Measurements from ENCODE around the gene TEN1.

TEN1 gene

DNA sequence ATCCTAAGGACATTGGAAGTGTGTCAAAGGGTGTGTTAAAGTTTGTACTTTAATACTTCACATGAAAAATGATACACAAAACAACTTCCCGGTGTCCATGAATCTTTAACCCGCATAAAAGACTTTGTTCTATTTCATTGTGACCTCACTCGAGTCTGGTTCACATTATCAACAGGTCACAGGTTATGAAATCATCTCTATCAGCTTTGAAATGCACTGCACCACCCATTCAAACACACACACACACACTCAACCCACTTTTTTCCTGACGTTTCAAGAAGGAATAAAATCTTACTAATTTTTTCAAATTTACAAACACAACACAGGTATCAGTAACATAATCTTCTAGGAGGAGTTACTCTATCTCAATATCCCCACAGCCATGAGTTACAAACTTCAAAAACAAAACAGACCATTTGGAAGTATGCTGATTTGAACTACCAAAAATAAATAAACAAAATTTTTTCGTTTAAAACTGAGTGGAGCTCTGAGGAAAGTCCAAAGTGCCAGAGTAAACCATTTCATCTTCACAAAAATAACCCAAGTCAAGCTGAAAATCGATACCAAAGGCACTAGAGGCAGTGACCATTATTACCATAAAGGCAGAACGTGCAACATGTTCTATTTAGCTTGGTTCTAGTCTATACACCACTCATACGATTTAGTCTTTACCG, 2.7 kb upstream of the TEN1 start:
- H3K9me3 ChIP-seq (ENCODE audit: insufficient read depth, low read length) = no peaks in the 10 kb centered on the region
- H3K36me3 ChIP-seq (ENCODE audit: low read length) = no peaks in the 10 kb centered on the region
- no peak overlapping the region for H3K9ac ChIP-seq (ENCODE audit: low read length)
- H3K27ac ChIP-seq (ENCODE audit: low read depth, low read length) = no peak overlapping the region
- H3K4me3 ChIP-seq (ENCODE audit: insufficient read depth, low read length, poor library complexity, severe bottlenecking) = no peak overlapping the region
- H3K4me2 ChIP-seq (ENCODE audit: low read depth, low read length, poor library complexity, severe bottlenecking) = peak overlapping the region; percentile 20
- no peaks in the 10 kb centered on the region for H3K27me3 ChIP-seq (ENCODE audit: low read length)
- no peak overlapping the region for H2AFZ ChIP-seq (ENCODE audit: low read depth, low read length, severe bottlenecking)
- H3F3A ChIP-seq (ENCODE audit: insufficient read depth) = 0 out of 2 replicates have a peak, but pooled peaks cover 17% of the 10 kb centered on the region
- H3K9me2 ChIP-seq (replicated peaks; ENCODE audit: insufficient read depth, low read length) = no peaks in the 10 kb centered on the region
- H3K79me2 ChIP-seq (ENCODE audit: insufficient read depth, low read length) = no peaks in the 10 kb centered on the region; the same call in 1 of the 2 replicates
- H4K20me1 ChIP-seq (ENCODE audit: low read depth, low read length) = no peaks in the 10 kb centered on the region
- TF ChIP-seq EZH2phosphoT487 (conservative IDR thresholded peaks at IDR 0.05; ENCODE audit: low read length) = no peak
- TF ChIP-seq, protein P1, sequence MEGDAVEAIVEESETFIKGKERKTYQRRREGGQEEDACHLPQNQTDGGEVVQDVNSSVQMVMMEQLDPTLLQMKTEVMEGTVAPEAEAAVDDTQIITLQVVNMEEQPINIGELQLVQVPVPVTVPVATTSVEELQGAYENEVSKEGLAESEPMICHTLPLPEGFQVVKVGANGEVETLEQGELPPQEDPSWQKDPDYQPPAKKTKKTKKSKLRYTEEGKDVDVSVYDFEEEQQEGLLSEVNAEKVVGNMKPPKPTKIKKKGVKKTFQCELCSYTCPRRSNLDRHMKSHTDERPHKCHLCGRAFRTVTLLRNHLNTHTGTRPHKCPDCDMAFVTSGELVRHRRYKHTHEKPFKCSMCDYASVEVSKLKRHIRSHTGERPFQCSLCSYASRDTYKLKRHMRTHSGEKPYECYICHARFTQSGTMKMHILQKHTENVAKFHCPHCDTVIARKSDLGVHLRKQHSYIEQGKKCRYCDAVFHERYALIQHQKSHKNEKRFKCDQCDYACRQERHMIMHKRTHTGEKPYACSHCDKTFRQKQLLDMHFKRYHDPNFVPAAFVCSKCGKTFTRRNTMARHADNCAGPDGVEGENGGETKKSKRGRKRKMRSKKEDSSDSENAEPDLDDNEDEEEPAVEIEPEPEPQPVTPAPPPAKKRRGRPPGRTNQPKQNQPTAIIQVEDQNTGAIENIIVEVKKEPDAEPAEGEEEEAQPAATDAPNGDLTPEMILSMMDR (IDR thresholded peaks at IDR 0.05; ENCODE audit: insufficient read depth, low read length, poor library complexity, severe bottlenecking) = no peak

DNA sequence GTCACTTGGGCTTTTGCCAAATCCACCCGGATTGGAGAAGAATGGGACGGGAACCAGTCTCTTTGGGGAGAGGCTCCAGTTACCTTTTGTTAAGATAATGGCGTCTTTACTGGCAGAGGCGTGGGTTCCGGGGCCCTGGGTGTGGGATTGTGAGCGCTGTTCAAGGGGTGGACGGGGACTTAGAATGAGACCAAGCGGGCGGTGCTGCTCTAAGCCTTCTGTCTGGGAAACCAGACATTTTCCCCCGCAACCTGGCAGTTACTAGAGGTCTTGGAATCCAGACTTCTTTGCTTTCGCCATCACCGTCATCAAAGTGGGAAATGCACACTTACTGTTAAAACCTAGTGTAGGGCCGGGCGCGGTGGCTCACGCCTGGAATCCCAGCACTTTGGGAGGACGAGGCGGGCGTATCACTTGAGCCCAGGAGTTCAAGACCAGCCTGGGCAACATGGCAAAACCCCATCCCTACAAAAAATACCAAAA, 706 bp downstream of the TEN1 start:
- H3K4me2 ChIP-seq (ENCODE audit: low read depth, low read length, poor library complexity, severe bottlenecking) = peak overlapping the region; percentile 78
- H2AFZ ChIP-seq (ENCODE audit: low read depth, low read length, severe bottlenecking) = peak overlapping the region; percentile 92
- no peaks in the 10 kb centered on the region for H3K9me3 ChIP-seq (ENCODE audit: insufficient read depth, low read length)
- H3K36me3 ChIP-seq (ENCODE audit: low read length) = no peaks in the 10 kb centered on the region
- no peaks in the 10 kb centered on the region; the same call in 1 of the 2 replicates for H3K79me2 ChIP-seq (ENCODE audit: insufficient read depth, low read length)
- H3F3A ChIP-seq (ENCODE audit: insufficient read depth) = 0 out of 2 replicates have a peak, but pooled peaks cover 12% of the 10 kb centered on the region
- peak overlapping the region; percentile 81 for H3K27ac ChIP-seq (ENCODE audit: low read depth, low read length)
- no peaks in the 10 kb centered on the region for H3K27me3 ChIP-seq (ENCODE audit: low read length)
- peak overlapping the region; percentile 100 for H3K4me3 ChIP-seq (ENCODE audit: insufficient read depth, low read length, poor library complexity, severe bottlenecking)
- no peak for TF ChIP-seq EZH2phosphoT487 (conservative IDR thresholded peaks at IDR 0.05; ENCODE audit: low read length)
- TF ChIP-seq, protein P1 (IDR thresholded peaks at IDR 0.05; ENCODE audit: insufficient read depth, low read length, poor library complexity, severe bottlenecking) = no peak
- peak overlapping the region; percentile 97 for H3K9ac ChIP-seq (ENCODE audit: low read length)
- H3K9me2 ChIP-seq (replicated peaks; ENCODE audit: insufficient read depth, low read length) = no peaks in the 10 kb centered on the region
- no peaks in the 10 kb centered on the region for H4K20me1 ChIP-seq (ENCODE audit: low read depth, low read length)

DNA sequence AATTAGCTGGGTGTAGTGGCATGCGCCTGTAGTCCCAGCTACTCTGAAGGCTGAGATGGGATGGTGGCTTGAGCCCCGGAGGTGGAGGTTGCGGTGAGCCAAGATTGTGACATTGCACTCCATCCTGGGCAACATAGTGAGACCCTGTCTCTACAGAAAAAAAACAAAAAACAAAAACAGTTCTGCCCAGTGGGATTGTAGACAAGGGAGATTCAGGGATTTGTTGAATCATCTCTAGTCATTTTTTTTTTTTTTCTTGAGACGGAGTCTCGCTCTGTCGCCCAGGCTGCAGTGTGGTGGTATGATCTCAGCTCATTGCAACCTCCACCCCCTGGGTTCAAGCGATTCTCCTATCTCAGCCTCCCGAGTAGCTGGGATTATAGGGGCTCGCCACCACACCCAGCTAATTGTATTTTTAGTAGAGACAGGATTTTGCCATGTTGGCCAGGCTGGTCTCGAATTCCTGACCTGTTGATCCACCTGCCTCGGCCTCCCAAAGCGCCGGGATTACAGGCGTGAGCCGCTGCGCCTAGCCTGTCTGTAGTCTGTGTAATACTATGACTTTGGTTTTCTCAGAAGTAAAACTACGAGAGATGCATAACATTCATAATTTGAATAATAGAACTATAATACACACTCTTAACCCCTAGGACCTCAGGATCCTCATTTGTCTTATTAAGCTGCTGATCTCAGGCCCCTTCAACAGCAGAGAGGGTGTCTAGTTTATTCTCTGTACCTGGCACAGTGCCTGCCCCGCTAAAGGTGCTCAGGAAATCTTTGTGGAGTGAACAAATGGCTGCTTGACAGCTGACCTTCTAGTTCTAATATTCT, 1.4 kb downstream of the TEN1 start:
- Histone ChIP-seq H3K27ac (ENCODE audit: low read depth, low read length) (peak overlapping the region; percentile 81), H3K9ac (ENCODE audit: low read length) (peak overlapping the region; percentile 97), H2AFZ (ENCODE audit: low read depth, low read length, severe bottlenecking) (peak overlapping the region; percentile 92), H3K79me2 (ENCODE audit: insufficient read depth, low read length) (no peaks in the 10 kb centered on the region; the same call in 1 of the 2 replicates), H3F3A (ENCODE audit: insufficient read depth) (0 out of 2 replicates have a peak, but pooled peaks cover 12% of the 10 kb centered on the region), H3K9me3 (ENCODE audit: insufficient read depth, low read length) (no peaks in the 10 kb centered on the region), H3K4me2 (ENCODE audit: low read depth, low read length, poor library complexity, severe bottlenecking) (peak overlapping the region; percentile 78), H3K9me2 (replicated peaks; ENCODE audit: insufficient read depth, low read length) (no peaks in the 10 kb centered on the region), H3K36me3 (ENCODE audit: low read length) (no peaks in the 10 kb centered on the region), H3K4me3 (ENCODE audit: insufficient read depth, low read length, poor library complexity, severe bottlenecking) (peak overlapping the region; percentile 100), H3K27me3 (ENCODE audit: low read length) (no peaks in the 10 kb centered on the region), H4K20me1 (ENCODE audit: low read depth, low read length) (no peaks in the 10 kb centered on the region)
- TF ChIP-seq EZH2phosphoT487 (conservative IDR thresholded peaks at IDR 0.05; ENCODE audit: low read length) = no peak

Data from SU-DHL-6 (cell line).